Hepatocyte (in vitro differentiated cells): Measurements from ENCODE around the gene MXRA5. TPM values are rescaled to one million over a fixed set of nuclear protein-coding genes. Genes with fewer than 3 reads are reported as not detected.

Source experiments
- DNase-seq: peaks from one replicate; pipeline ENCODE4 v3.0.0-alpha.2; 2016; ENCODE audit warnings: low spot score
- H2AFZ ChIP-seq: fragments of 200-600 bp; sonication (generic); 2 replicates; pipeline ENCODE4 v1.6.0; 2016; ENCODE audit warnings: antibody characterized with exemption, mild to moderate bottlenecking
- H3K27ac ChIP-seq: fragments of 200-600 bp; sonication (generic); 2 replicates; pipeline ENCODE4 v1.5.1; 2016; ENCODE audit warnings: mild to moderate bottlenecking
- H3K27me3 ChIP-seq: fragments of 200-600 bp; sonication (generic); 2 replicates; pipeline ENCODE4 v1.6.1; 2016
- H3K36me3 ChIP-seq: fragments of 200-600 bp; sonication (generic); replicated peaks from 2 replicates; pipeline ENCODE4 v1.5.1; 2016; ENCODE audit warnings: low read depth; ENCODE audit not compliant: insufficient read depth
- H3K4me1 ChIP-seq: fragments of 200-600 bp; sonication (generic); 2 replicates; pipeline ENCODE4 v1.5.1; 2016; ENCODE audit warnings: mild to moderate bottlenecking, moderate library complexity; ENCODE audit not compliant: insufficient read depth
- H3K4me2 ChIP-seq: fragments of 200-600 bp; sonication (generic); 2 replicates; pipeline ENCODE4 v1.6.0; 2016
- H3K4me3 ChIP-seq: fragments of 200-600 bp; sonication (generic); 2 replicates; pipeline ENCODE4 v1.5.1; 2016; ENCODE audit warnings: mild to moderate bottlenecking
- H3K79me2 ChIP-seq: fragments of 200-600 bp; sonication (generic); 2 replicates; pipeline ENCODE4 v1.6.0; 2017; ENCODE audit warnings: mild to moderate bottlenecking
- H3K9me2 ChIP-seq: fragments of 200-600 bp; sonication (generic); replicated peaks from 2 replicates; pipeline ENCODE4 v1.6.0; 2017; ENCODE audit warnings: mild to moderate bottlenecking; ENCODE audit not compliant: insufficient read depth
- H3K9me3 ChIP-seq: fragments of 200-600 bp; sonication (generic); 2 replicates; pipeline ENCODE4 v1.5.1; 2016; ENCODE audit warnings: low read depth, mild to moderate bottlenecking
- H4K20me1 ChIP-seq: fragments of 200-600 bp; sonication (generic); 2 replicates; pipeline ENCODE4 v1.6.0; 2016; ENCODE audit warnings: mild to moderate bottlenecking; ENCODE audit not compliant: insufficient read depth, poor library complexity, severe bottlenecking
- CTCF ChIP-seq: fragments of 200-600 bp; sonication (generic); IDR thresholded peaks from 2 replicates; pipeline ENCODE4 v1.5.1; 2016; ENCODE audit warnings: antibody characterized with exemption, mild to moderate bottlenecking; ENCODE audit not compliant: poor library complexity
- EZH2 ChIP-seq: fragments of 200-600 bp; sonication (generic); IDR thresholded peaks from 2 replicates; pipeline ENCODE4 v1.6.1; 2016; ENCODE audit warnings: antibody characterized with exemption, mild to moderate bottlenecking, borderline replicate concordance
- EZH2phosphoT487 ChIP-seq: fragments of 200-600 bp; sonication (generic); IDR thresholded peaks from one replicate; pipeline ENCODE4 v1.6.1; 2018; ENCODE audit warnings: antibody characterized with exemption, mild to moderate bottlenecking, low read depth, moderate library complexity; ENCODE audit not compliant: unreplicated experiment, severe bottlenecking
- WGBS: methylation state at CpG from one replicate; pipeline ENCODE4 v1.1.6; 2016; ENCODE audit warnings: low lambda C conversion rate; ENCODE audit errors: missing lambda C conversion rate; 5-methylcytosine and 5-hydroxymethylcytosine counted together
- polyA plus RNA-seq: library from polyadenylated mRNA; unstranded; fragments of >200 nt; fragmentation: Nextera tagmentation; extraction: Ambion mirVana; gene quantifications from 2 replicates; pipeline ENCODE4 v1.2.1, GENCODE V29; 2016
- total RNA-seq: library from RNA; depleted of rRNA; stranded (reverse); fragments of >200 nt; gene quantifications from 2 replicates; pipeline ENCODE4 v1.2.3, GENCODE V29; 2014

MXRA5 gene
- total and polyA plus RNA-seq, 2 experiments from 2014 or later = 11.3 to 14.0 TPM

- no peaks in the 10 kb centered on the region for H3K4me1 ChIP-seq
- H3K36me3 ChIP-seq = no peaks in the 10 kb centered on the region
- TF ChIP-seq CTCF (no peak), EZH2phosphoT487 (no peak), EZH2 (no peak)
- H3K9me2 ChIP-seq = no peaks in the 10 kb centered on the region
- no peak for DNase-seq
- H4K20me1 ChIP-seq = no peaks in the 10 kb centered on the region
- no peaks in the 10 kb centered on the region for H3K79me2 ChIP-seq
- H2AFZ ChIP-seq = no peak overlapping the region
- no peak overlapping the region for H3K4me3 ChIP-seq
- WGBS = 65% methylated on average over 1 of the region's 1 CpG
- no peak overlapping the region for H3K4me2 ChIP-seq
- H3K9me3 ChIP-seq = no peaks in the 10 kb centered on the region
- H3K27me3 ChIP-seq = no peaks in the 10 kb centered on the region
- H3K27ac ChIP-seq = no peak overlapping the region
These were observed 6.4 kb downstream of the MXRA5 start for GRCh38 chrX:3340016-3340415.

- DNase-seq = no peak
- Histone ChIP-seq H3K27ac (no peak overlapping the region), H4K20me1 (no peaks in the 10 kb centered on the region), H3K4me3 (no peak overlapping the region), H3K9me2 (no peaks in the 10 kb centered on the region), H3K79me2 (no peaks in the 10 kb centered on the region), H3K4me1 (no peaks in the 10 kb centered on the region), H2AFZ (no peak overlapping the region), H3K27me3 (no peaks in the 10 kb centered on the region), H3K36me3 (no peaks in the 10 kb centered on the region), H3K4me2 (no peak overlapping the region), H3K9me3 (no peaks in the 10 kb centered on the region)
- no peak for TF ChIP-seq EZH2phosphoT487
- no peak for TF ChIP-seq EZH2
- TF ChIP-seq CTCF = no peak
- 59% methylated on average over 7 of the region's 7 CpGs for WGBS
These were observed 19.8 kb downstream of the MXRA5 start for GRCh38 chrX:3326681-3327080.

GRCh38 chrX:3320471-3321046 lies 25.9 kb downstream of the MXRA5 start:
- Histone ChIP-seq H2AFZ (no peak overlapping the region), H3K79me2 (no peaks in the 10 kb centered on the region), H3K36me3 (no peaks in the 10 kb centered on the region), H4K20me1 (no peaks in the 10 kb centered on the region), H3K9me2 (no peaks in the 10 kb centered on the region), H3K4me1 (no peaks in the 10 kb centered on the region), H3K27ac (no peak overlapping the region), H3K4me2 (no peak overlapping the region), H3K9me3 (no peaks in the 10 kb centered on the region), H3K4me3 (no peak overlapping the region), H3K27me3 (no peaks in the 10 kb centered on the region)
- 69% methylated on average over 7 of the region's 7 CpGs for WGBS
- no peak for DNase-seq
- TF ChIP-seq EZH2phosphoT487 (no peak), CTCF (no peak), EZH2 (no peak)
